H9 (cell line): Measurements from ENCODE around the gene RIOX2. TPM values are rescaled to one million over a fixed set of nuclear protein-coding genes. Genes with fewer than 3 reads are reported as not detected.

Experiments
- DNase-seq: peaks from one replicate; pipeline ENCODE4 v3.0.0-alpha.2; 2017
- H2AFZ ChIP-seq: one replicate; pipeline ENCODE4 v1.6.1; 2013; ENCODE audit warnings: mild to moderate bottlenecking, low read length, control low read depth, moderate library complexity
- H2AK5ac ChIP-seq: 2 replicates; pipeline ENCODE4 v1.6.1; 2013; ENCODE audit warnings: low read length, control low read depth, mixed read lengths; ENCODE audit not compliant: insufficient read length
- H2BK120ac ChIP-seq: one replicate; pipeline ENCODE4 v1.6.1; 2013; ENCODE audit warnings: low read depth, mild to moderate bottlenecking, low read length, control low read depth, inconsistent platforms; ENCODE audit not compliant: poor library complexity, severe bottlenecking
- H2BK12ac ChIP-seq: 2 replicates; pipeline ENCODE4 v1.6.1; 2013; ENCODE audit warnings: low read length, control low read depth, mixed read lengths, low read depth; ENCODE audit not compliant: insufficient read length
- H2BK15ac ChIP-seq: 2 replicates; pipeline ENCODE4 v1.6.1; 2013; ENCODE audit warnings: low read depth, low read length, control low read depth
- H2BK20ac ChIP-seq: one replicate; pipeline ENCODE4 v1.6.1; 2013; ENCODE audit warnings: low read depth, mild to moderate bottlenecking, low read length, control low read depth, inconsistent platforms; ENCODE audit not compliant: poor library complexity, severe bottlenecking
- H2BK5ac ChIP-seq: 2 replicates; pipeline ENCODE4 v1.6.1; 2013; ENCODE audit warnings: low read length, control low read depth, mixed read lengths; ENCODE audit not compliant: insufficient read length
- H3K14ac ChIP-seq: 2 replicates; pipeline ENCODE4 v1.6.1; 2013; ENCODE audit warnings: low read length, control low read depth; ENCODE audit not compliant: insufficient read depth
- H3K18ac ChIP-seq: 2 replicates; pipeline ENCODE4 v1.6.1; 2013; ENCODE audit warnings: low read depth, mild to moderate bottlenecking, mixed read lengths, low read length, control low read depth; ENCODE audit not compliant: insufficient read length
- H3K23ac ChIP-seq: 2 replicates; pipeline ENCODE4 v1.6.1; 2013; ENCODE audit warnings: low read length, control low read depth, mixed read lengths, low read depth; ENCODE audit not compliant: insufficient read length
- H3K23me2 ChIP-seq: 2 replicates; pipeline ENCODE4 v1.6.1; 2013; ENCODE audit warnings: low read depth, mild to moderate bottlenecking, mixed read lengths, low read length, control low read depth; ENCODE audit not compliant: insufficient read length, poor library complexity, severe bottlenecking
- H3K27ac ChIP-seq: 2 replicates; pipeline ENCODE4 v1.5.1; 2013; ENCODE audit warnings: low read length, control low read depth, mixed read lengths, low read depth; ENCODE audit not compliant: insufficient read length
- H3K27me3 ChIP-seq: 2 replicates; pipeline ENCODE4 v1.6.1; 2013; ENCODE audit warnings: low read length, control low read depth, inconsistent platforms; ENCODE audit not compliant: insufficient read depth
- H3K4ac ChIP-seq: 2 replicates; pipeline ENCODE4 v1.6.1; 2013; ENCODE audit warnings: low read depth, mild to moderate bottlenecking, control low read depth, inconsistent platforms, low read length, moderate library complexity
- H3K4me1 ChIP-seq: 2 replicates; pipeline ENCODE4 v1.6.1; 2013; ENCODE audit warnings: low read length, control low read depth, inconsistent platforms; ENCODE audit not compliant: insufficient read depth
- H3K4me2 ChIP-seq: 2 replicates; pipeline ENCODE4 v1.6.1; 2013; ENCODE audit warnings: low read length, control low read depth, mixed read lengths; ENCODE audit not compliant: insufficient read length, insufficient read depth
- H3K56ac ChIP-seq: 2 replicates; pipeline ENCODE4 v1.6.1; 2013; ENCODE audit warnings: low read depth, mild to moderate bottlenecking, mixed read lengths, low read length, control low read depth; ENCODE audit not compliant: insufficient read length
- H3K79me1 ChIP-seq: 2 replicates; pipeline ENCODE4 v1.6.1; 2013; ENCODE audit warnings: low read depth, mild to moderate bottlenecking, moderate library complexity, low read length, control low read depth, inconsistent platforms; ENCODE audit not compliant: insufficient read depth, poor library complexity, severe bottlenecking
- H3K79me2 ChIP-seq: 2 replicates; pipeline ENCODE4 v1.6.1; 2013; ENCODE audit warnings: low read length, control low read depth, inconsistent platforms; ENCODE audit not compliant: insufficient read depth
- H3K9ac ChIP-seq: 2 replicates; pipeline ENCODE4 v1.6.1; 2013; ENCODE audit warnings: low read length, control low read depth, mixed read lengths; ENCODE audit not compliant: insufficient read length; ENCODE audit errors: extremely low read depth
- H3K9me3 ChIP-seq: one replicate; pipeline ENCODE4 v1.6.1; 2013; ENCODE audit warnings: low read depth, low read length, inconsistent platforms; ENCODE audit not compliant: control insufficient read depth
- H3T11ph ChIP-seq: one replicate; pipeline ENCODE4 v1.6.1; 2013; ENCODE audit warnings: mild to moderate bottlenecking, low read length, control low read depth, inconsistent platforms
- H4K20me1 ChIP-seq: one replicate; pipeline ENCODE4 v1.6.1; 2013; ENCODE audit not compliant: control insufficient read depth, insufficient read length, insufficient read depth
- H4K5ac ChIP-seq: 2 replicates; pipeline ENCODE4 v1.6.1; 2013; ENCODE audit warnings: low read depth, mild to moderate bottlenecking, mixed read lengths, low read length, control low read depth; ENCODE audit not compliant: insufficient read length
- H4K8ac ChIP-seq: replicated peaks from 2 replicates; pipeline ENCODE4 v1.6.1; 2013; ENCODE audit warnings: low read length, control low read depth, mixed read lengths, low read depth; ENCODE audit not compliant: insufficient read length
- H4K91ac ChIP-seq: 2 replicates; pipeline ENCODE4 v1.6.1; 2013; ENCODE audit warnings: low read depth, mild to moderate bottlenecking, moderate library complexity, mixed read lengths, low read length, control low read depth; ENCODE audit not compliant: insufficient read length
- H3K27ac Mint-ChIP-seq, 3 experiments: 2 replicates in 2 of 3; 3 replicates in 1 of 3; pipeline ENCODE4 v1.8.0; 2020 to 2021; ENCODE audit warnings: mixed read lengths in 3 of 3, mild to moderate bottlenecking in 1 of 3, moderate library complexity in 1 of 3
- H3K27me3 Mint-ChIP-seq: 2 replicates; pipeline ENCODE4 v1.8.0; 2021; ENCODE audit warnings: low read depth, mild to moderate bottlenecking, moderate library complexity, mixed read lengths
- H3K36me3 Mint-ChIP-seq, 3 experiments: 2 replicates in 2 of 3; 3 replicates in 1 of 3; pipeline ENCODE4 v1.8.0; 2020 to 2021; ENCODE audit warnings: low read depth in 3 of 3, mixed read lengths in 3 of 3; ENCODE audit not compliant: insufficient read depth in 1 of 3
- H3K4me1 Mint-ChIP-seq, 2 experiments: 2 replicates each; pipeline ENCODE4 v1.8.0; 2020; ENCODE audit warnings: mixed read lengths in 2 of 2
- H3K4me3 Mint-ChIP-seq, 2 experiments: 2 replicates in 1 of 2; 3 replicates in 1 of 2; pipeline ENCODE4 v1.8.0; 2020 to 2021; ENCODE audit warnings: mild to moderate bottlenecking in 2 of 2, mixed read lengths in 2 of 2, moderate library complexity in 1 of 2
- H3K9me3 Mint-ChIP-seq, 2 experiments: 2 replicates in 1 of 2; 3 replicates in 1 of 2; pipeline ENCODE4 v1.8.0; 2020; ENCODE audit warnings: mild to moderate bottlenecking in 2 of 2, mixed read lengths in 2 of 2, moderate library complexity in 1 of 2
- CTCF ChIP-seq: fragments of 200-600 bp; sonication (generic); conservative IDR thresholded peaks from 3 replicates; pipeline ENCODE4 v1.8.0; 2021; ENCODE audit warnings: antibody characterized with exemption, mild to moderate bottlenecking
- WGBS: extraction: QIAGEN DNeasy Blood & Tissue Kit; methylation state at CpG from one replicate; pipeline ENCODE4 v1.1.7; 2013; ENCODE audit warnings: missing lambda C conversion rate, low lambda C conversion rate, mixed read lengths; ENCODE audit not compliant: insufficient read length; ENCODE audit errors: extremely low coverage; 5-methylcytosine and 5-hydroxymethylcytosine counted together
- total RNA-seq: library from RNA; stranded (reverse); gene quantifications from 2 replicates; pipeline ENCODE4 v1.2.1, GENCODE V29; 2021

Gene RIOX2
- total RNA-seq, 1 experiment from 2014 or later: 15.5 TPM

- Histone ChIP-seq H3K9me3 (no peaks in the 10 kb centered on the region), H3K9ac (no peak overlapping the region), H4K91ac (no peak overlapping the region), H3K4ac (no peak overlapping the region), H3K27ac (no peak overlapping the region), H2BK12ac (no peak overlapping the region), H2BK15ac (no peak overlapping the region), H3K14ac (no peak overlapping the region), H3K23ac (no peak overlapping the region), H2AK5ac (no peak overlapping the region), H3K4me1 (no peaks in the 10 kb centered on the region), H3K23me2 (no peaks in the 10 kb centered on the region), H3K18ac (no peak overlapping the region), H3K79me2 (no peaks in the 10 kb centered on the region), H2BK120ac (no peak overlapping the region), H2BK20ac (no peak overlapping the region), H3K27me3 (no peaks in the 10 kb centered on the region), H3K56ac (no peak overlapping the region), H3T11ph (no peak overlapping the region), H3K4me2 (no peak overlapping the region), H3K79me1 (no peaks in the 10 kb centered on the region), H2AFZ (no peak overlapping the region), H4K5ac (no peak overlapping the region), H4K8ac (no peak overlapping the region), H2BK5ac (no peak overlapping the region), H4K20me1 (no peaks in the 10 kb centered on the region)
- Mint-ChIP-seq H3K4me1 (peaks cover 6 to 7% of the 10 kb centered on the region in 2 experiments), H3K27me3 (no peaks in the 10 kb centered on the region), H3K27ac (no peak overlapping the region), H3K4me3 (no peak overlapping the region), H3K36me3 (no peaks in the 10 kb centered on the region), H3K9me3 (no peaks in the 10 kb centered on the region; a peak in 1 of 5 replicates)
- TF ChIP-seq CTCF: no peak
- no peak for DNase-seq
- WGBS: no CpG with 5 or more reads among the region's 4 CpGs
Measured at GRCh38 chr3:98020412-98020811, 48.2 kb upstream of the RIOX2 start.
